Psoas muscle (tissue), 8 donors: ENCODE results near the gene PDE9A. TPM values are rescaled to one million over a fixed set of nuclear protein-coding genes. Genes with fewer than 3 reads are reported as not detected.
"Not testable (repeated sequence)": the region's sequence is repeated elsewhere in the genome, so short reads cannot be mapped to it uniquely, and the experiment has no call there.

Source experiments
- ATAC-seq, 4 donors: fragments of 200-7000 bp; cut with Tn5 transposase; one replicate each; pipeline ENCODE4 v1.9.1; 2020; ENCODE audit warnings: moderate library complexity in 3 of 4, mild to moderate bottlenecking in 2 of 4
- DNase-seq, 2 donors: peaks; one replicate each; pipeline ENCODE4 v3.0.0-alpha.2; 2020
- H3K27ac ChIP-seq: fragments of 200-600 bp; one replicate; pipeline ENCODE4 v1.8.0; 2022
- H3K27me3 ChIP-seq, 3 donors: fragments of 200-600 bp in 1 of 3; one replicate each; pipeline versions ENCODE4 v1.6.1 to v1.8.0; 2013 to 2022; ENCODE audit warnings: low read length in 2 of 3, mild to moderate bottlenecking in 2 of 3, moderate library complexity in 1 of 3; ENCODE audit not compliant: insufficient read depth in 3 of 3
- H3K36me3 ChIP-seq, 2 donors: fragments of 200-600 bp in 1 of 2; one replicate each; pipeline versions ENCODE4 v1.6.1 to v1.8.0; 2013 to 2022; ENCODE audit warnings: low read depth in 1 of 2, mild to moderate bottlenecking in 1 of 2, moderate library complexity in 1 of 2; ENCODE audit not compliant: insufficient read depth in 1 of 2
- H3K4me1 ChIP-seq: fragments of 200-600 bp; one replicate; pipeline ENCODE4 v1.8.0; 2022
- H3K4me3 ChIP-seq: fragments of 200-600 bp; one replicate; pipeline ENCODE4 v1.8.0; 2022; ENCODE audit warnings: mild to moderate bottlenecking
- H3K9me3 ChIP-seq: fragments of 200-600 bp; one replicate; pipeline ENCODE4 v1.8.0; 2022
- WGBS, 3 donors: extraction: QIAGEN DNeasy Blood & Tissue Kit; methylation state at CpG; one replicate each; pipeline versions ENCODE4 v1.1.6 to v1.1.7; 2013; 5-methylcytosine and 5-hydroxymethylcytosine counted together
- intact Hi-C, 2 donors: fragments of 100-400 bp; cut with DNase I; formaldehyde crosslinking; loops; one replicate each; pipeline versions ENCODE4 v1.11.0 to v1.14.2; 2022
- polyA plus RNA-seq, 3 donors: library from polyadenylated mRNA; stranded (reverse); fragments of 200-250 nt; gene quantifications; one replicate each; pipeline ENCODE4 v1.2.3, GENCODE V29; 2013
- total RNA-seq, 4 donors: library from RNA; stranded (reverse); fragmentation: NEBNext Ultra II Directional in 2 of 4; extraction: Animal tissue kit (Norgen Biotek cat#: 25700) in 2 of 4; gene quantifications; one replicate each; pipeline versions ENCODE4 v1.2.1 to v1.2.4, GENCODE V29; 2021 to 2023
- TF ChIP-seq, protein P1 (sequence below): fragments of 200-600 bp; IDR thresholded peaks from one replicate; pipeline ENCODE4 v1.8.0; 2022; ENCODE audit warnings: antibody characterized with exemption
- donor health status: healthy with polysubstance abuse.
- donor health status: DM: no; HTN: no; CAD: no; lungs with moderate emphysema.
- donor health status: Bipolar disorder and iron deficiency.
- donor health status: healthy.
- donor health status: DM: yes; HTN: yes; CAD: no.
- donor health status: DM: no; HTN: no; CAD: no.
- donor health status: DM: no; HTN: no; CAD: no.
- donor health status: DM: yes; HTN: yes; CAD: no.

Gene PDE9A
- total and polyA plus RNA-seq, 7 donors = 1.2 to 4.3 (median 1.8) TPM

DNA sequence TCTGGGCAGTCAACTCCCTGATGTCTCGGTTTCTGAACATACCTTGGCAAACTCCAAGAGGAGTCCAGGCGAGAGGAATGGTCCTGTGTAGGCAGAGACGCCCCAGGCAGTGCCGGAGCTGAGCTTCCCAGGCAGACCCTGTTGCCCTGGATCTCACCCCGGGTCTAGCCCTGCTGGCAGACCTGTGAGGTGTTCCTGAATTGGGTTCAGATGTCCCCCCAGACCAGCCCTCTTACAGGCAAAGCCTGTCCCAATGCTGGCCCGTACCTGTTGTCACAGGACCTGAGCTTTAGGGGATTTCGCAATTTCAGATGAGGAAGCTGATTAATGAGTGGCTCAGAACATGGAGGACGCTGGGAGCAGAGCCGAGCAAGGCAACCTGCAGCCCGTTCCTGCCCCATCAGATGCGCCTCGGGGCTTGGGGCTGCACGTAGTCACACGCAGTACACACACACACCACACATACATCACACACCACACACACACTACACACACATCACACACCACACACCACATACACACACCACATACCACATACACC is 38.5 kb upstream of the PDE9A start:
- H3K4me3 ChIP-seq = no peak overlapping the region
- peaks cover 8% of the 10 kb centered on the region for H3K9me3 ChIP-seq
- ATAC-seq = no peak
- intact Hi-C loops = no loop called here
- 23 to 30% (median 25%) methylated on average over 13 to 14 of the region's 14 CpGs for WGBS, 3 donors
- no peak overlapping the region for H3K27ac ChIP-seq
- TF ChIP-seq, protein P1, sequence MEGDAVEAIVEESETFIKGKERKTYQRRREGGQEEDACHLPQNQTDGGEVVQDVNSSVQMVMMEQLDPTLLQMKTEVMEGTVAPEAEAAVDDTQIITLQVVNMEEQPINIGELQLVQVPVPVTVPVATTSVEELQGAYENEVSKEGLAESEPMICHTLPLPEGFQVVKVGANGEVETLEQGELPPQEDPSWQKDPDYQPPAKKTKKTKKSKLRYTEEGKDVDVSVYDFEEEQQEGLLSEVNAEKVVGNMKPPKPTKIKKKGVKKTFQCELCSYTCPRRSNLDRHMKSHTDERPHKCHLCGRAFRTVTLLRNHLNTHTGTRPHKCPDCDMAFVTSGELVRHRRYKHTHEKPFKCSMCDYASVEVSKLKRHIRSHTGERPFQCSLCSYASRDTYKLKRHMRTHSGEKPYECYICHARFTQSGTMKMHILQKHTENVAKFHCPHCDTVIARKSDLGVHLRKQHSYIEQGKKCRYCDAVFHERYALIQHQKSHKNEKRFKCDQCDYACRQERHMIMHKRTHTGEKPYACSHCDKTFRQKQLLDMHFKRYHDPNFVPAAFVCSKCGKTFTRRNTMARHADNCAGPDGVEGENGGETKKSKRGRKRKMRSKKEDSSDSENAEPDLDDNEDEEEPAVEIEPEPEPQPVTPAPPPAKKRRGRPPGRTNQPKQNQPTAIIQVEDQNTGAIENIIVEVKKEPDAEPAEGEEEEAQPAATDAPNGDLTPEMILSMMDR = no peak
- no peaks in the 10 kb centered on the region for H3K4me1 ChIP-seq
- peaks cover 0 to 39% (median 13%) of the 10 kb centered on the region in 3 donors for H3K27me3 ChIP-seq
- H3K36me3 ChIP-seq = no peaks in the 10 kb centered on the region
- DNase-seq = no peak

DNA sequence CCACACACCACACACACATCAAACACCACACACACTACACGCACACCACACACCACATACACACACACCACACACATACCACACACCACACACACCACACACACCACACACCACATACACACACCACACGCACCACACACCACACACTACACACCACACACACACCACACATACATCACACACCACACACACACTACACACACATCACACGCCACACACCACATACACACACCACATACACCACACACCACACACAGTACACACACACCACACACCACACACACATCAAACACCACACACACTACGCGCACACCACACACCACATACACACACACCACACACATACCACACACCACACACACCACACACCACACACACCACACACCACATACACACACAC is 38.0 kb upstream of the PDE9A start:
- H3K27ac ChIP-seq, H3K36me3 ChIP-seq, intact Hi-C loops, ATAC-seq, H3K4me3 ChIP-seq, H3K9me3 ChIP-seq, H3K4me1 ChIP-seq, DNase-seq: not testable (repeated sequence)
- 50 to 92% (median 64%) methylated on average over 2 to 4 of the region's 5 CpGs for WGBS, 3 donors
- H3K27me3 ChIP-seq = peaks cover 0 to 44% (median 13%) of the 10 kb centered on the region in 3 donors

DNA sequence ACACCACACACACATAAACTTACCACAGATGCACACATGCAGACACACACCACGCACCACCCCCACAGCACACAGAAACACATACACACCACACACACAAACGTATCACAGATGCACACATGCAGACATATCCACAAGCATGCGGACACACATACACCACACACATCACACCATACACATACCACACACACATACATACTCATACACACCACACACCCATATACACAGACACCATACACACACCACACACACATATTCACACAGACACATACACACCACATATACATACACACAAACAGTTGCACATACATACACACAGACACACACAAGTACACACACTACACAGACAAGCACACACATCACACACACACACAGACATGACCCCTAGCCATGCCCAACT is 37.5 kb upstream of the PDE9A start:
- WGBS, 3 donors = 55 to 62% (median 61%) methylated on average over 3 of the region's 3 CpGs
- Histone ChIP-seq H3K4me3 (no peak overlapping the region), H3K36me3 (no peaks in the 10 kb centered on the region), H3K27ac (no peak overlapping the region), H3K27me3 (peaks cover 0 to 50% (median 13%) of the 10 kb centered on the region in 3 donors), H3K4me1 (no peaks in the 10 kb centered on the region), H3K9me3 (peaks cover 8% of the 10 kb centered on the region)
- ATAC-seq (no peak), DNase-seq (no peak)
- TF ChIP-seq, protein P1 = no peak
- intact Hi-C loops = no loop called here

DNA sequence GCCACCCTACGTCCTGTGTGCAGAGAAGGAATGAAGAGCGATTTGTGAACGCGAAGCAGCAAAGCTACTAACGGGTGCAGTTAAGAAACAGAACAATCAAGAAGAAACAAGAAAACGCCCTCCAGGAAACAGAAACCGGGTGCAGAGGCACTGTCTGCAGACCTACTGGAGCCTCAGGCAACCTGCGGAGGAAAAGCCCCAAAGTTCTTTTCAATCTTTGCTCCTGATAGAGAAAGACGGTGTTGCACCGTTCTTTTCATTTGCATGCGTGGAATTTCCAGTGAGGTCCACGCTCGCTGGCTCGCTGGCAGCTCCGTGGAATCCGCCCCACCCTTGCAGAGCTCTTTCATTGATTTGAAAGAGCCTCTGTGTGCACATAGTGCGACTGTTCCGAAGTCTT is 37.0 kb upstream of the PDE9A start:
- intact Hi-C loops = no loop called here
- WGBS, 3 donors = 32 to 38% (median 35%) methylated on average over 18 of the region's 18 CpGs

DNA sequence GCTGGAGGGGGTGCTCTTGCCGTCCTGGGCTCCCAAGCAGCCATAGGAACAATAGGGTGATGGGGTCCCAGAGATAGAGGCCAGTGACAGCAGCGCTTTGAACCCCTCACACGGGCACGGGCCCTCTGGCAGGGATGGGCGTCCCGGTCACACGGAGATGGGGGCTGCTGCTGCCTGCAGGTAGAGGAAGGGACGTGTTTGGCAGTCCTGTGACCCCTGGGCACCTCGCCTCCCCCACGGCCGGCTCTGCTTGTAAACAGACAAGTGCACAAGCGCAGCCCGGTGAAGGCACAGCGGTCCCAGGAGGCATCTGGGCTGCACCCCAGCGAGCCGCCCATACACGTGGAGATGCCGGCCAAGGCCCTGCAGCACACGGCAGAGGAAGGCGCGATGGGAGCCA is 36.5 kb upstream of the PDE9A start:
- DNase-seq (no peak), ATAC-seq (no peak)
- intact Hi-C loops = no loop called here
- Histone ChIP-seq H3K27me3 (peaks cover 0 to 59% (median 13%) of the 10 kb centered on the region in 3 donors), H3K4me3 (no peak overlapping the region), H3K9me3 (peaks cover 3% of the 10 kb centered on the region), H3K27ac (no peak overlapping the region), H3K36me3 (no peaks in the 10 kb centered on the region), H3K4me1 (no peaks in the 10 kb centered on the region)
- 75 to 85% (median 78%) methylated on average over 21 of the region's 21 CpGs for WGBS, 3 donors
- TF ChIP-seq, protein P1 = no peak

More for the DNA sequence above, 37.0 kb upstream of the PDE9A start:
- Histone ChIP-seq H3K4me1 (no peaks in the 10 kb centered on the region), H3K27me3 (peaks cover 0 to 55% (median 13%) of the 10 kb centered on the region in 3 donors), H3K27ac (no peak overlapping the region), H3K9me3 (peaks cover 8% of the 10 kb centered on the region), H3K36me3 (no peaks in the 10 kb centered on the region), H3K4me3 (no peak overlapping the region)
- ATAC-seq (no peak), DNase-seq (no peak)
- TF ChIP-seq, protein P1 = no peak
